Common myeloid progenitor, CD34-positive (primary cell): ENCODE measurements around the gene LRRC3C.

Experiments
- CTCF ChIA-PET: fragments of 350-600 bp; sonication (Branson Sonifier 250); formaldehyde crosslinking; loops from one replicate; lab custom pipeline; 2021; ENCODE audit warnings: antibody characterized with exemption; lab: Charles Lee
- POLR2A ChIA-PET: fragments of 350-600 bp; sonication (Branson Sonifier 250); formaldehyde crosslinking; loops from one replicate; lab custom pipeline; 2021; ENCODE audit warnings: antibody characterized with exemption; lab: Charles Lee
- DNase-seq, 3 donors: peaks; one replicate each; pipeline versions ENCODE4 v3.0.0 to v3.0.0-alpha.2; 2013
- H3K27ac ChIP-seq, 2 experiments: 1 replicate in 1 of 2; 2 replicates in 1 of 2; pipeline ENCODE4 v1.7.0; 2013; ENCODE audit warnings: inconsistent platforms in 2 of 2, low read length in 2 of 2, mild to moderate bottlenecking in 2 of 2, low read depth in 1 of 2, moderate library complexity in 1 of 2; ENCODE audit not compliant: severe bottlenecking in 2 of 2, insufficient read depth in 1 of 2, poor library complexity in 1 of 2
- H3K27me3 ChIP-seq, 5 experiments: replicated peaks in 2 of 5; 1 replicate in 3 of 5; 2 replicates in 2 of 5; pipeline versions ENCODE4 v1.6.1 to v1.7.0; 2013; ENCODE audit warnings: low read length in 4 of 5, mild to moderate bottlenecking in 2 of 5, moderate library complexity in 2 of 5, inconsistent platforms in 1 of 5; ENCODE audit not compliant: insufficient read depth in 5 of 5, control insufficient read depth in 4 of 5
- H3K36me3 ChIP-seq, 4 experiments: 1 replicate in 2 of 4; 2 replicates in 2 of 4; pipeline versions ENCODE4 v1.6.1 to v1.7.0; 2013; ENCODE audit warnings: low read length in 3 of 4, control low read depth in 1 of 4, mild to moderate bottlenecking in 1 of 4; ENCODE audit not compliant: control insufficient read depth in 4 of 4, insufficient read depth in 4 of 4
- H3K4me1 ChIP-seq, 4 experiments: 1 replicate in 3 of 4; 2 replicates in 1 of 4; pipeline versions ENCODE4 v1.6.1 to v1.7.1; 2013; ENCODE audit warnings: low read length in 3 of 4, mild to moderate bottlenecking in 3 of 4, control low read depth in 1 of 4, inconsistent platforms in 1 of 4, moderate library complexity in 1 of 4; ENCODE audit not compliant: control insufficient read depth in 4 of 4, insufficient read depth in 4 of 4; ENCODE audit errors: control extremely low read depth in 1 of 4
- H3K4me3 ChIP-seq, 7 experiments: 1 replicate in 4 of 7; 2 replicates in 3 of 7; pipeline versions ENCODE4 v1.5.1 to v1.7.0; 2013; ENCODE audit warnings: mild to moderate bottlenecking in 7 of 7, low read length in 6 of 7, moderate library complexity in 6 of 7, inconsistent platforms in 2 of 7, low read depth in 2 of 7, control low read depth in 1 of 7; ENCODE audit not compliant: insufficient read depth in 4 of 7, control insufficient read depth in 1 of 7; ENCODE audit errors: extremely low read depth in 1 of 7
- H3K9me3 ChIP-seq, 5 experiments: 1 replicate in 4 of 5; 2 replicates in 1 of 5; pipeline versions ENCODE4 v1.6.1 to v1.7.1; 2013; ENCODE audit warnings: low read length in 4 of 5, mild to moderate bottlenecking in 2 of 5, inconsistent platforms in 1 of 5, low read depth in 1 of 5, moderate library complexity in 1 of 5; ENCODE audit not compliant: control insufficient read depth in 4 of 5, insufficient read depth in 2 of 5; ENCODE audit errors: control extremely low read depth in 1 of 5
- WGBS: methylation state at CpG from one replicate; pipeline ENCODE4 v1.1.5; 2013; ENCODE audit not compliant: insufficient coverage; 5-methylcytosine and 5-hydroxymethylcytosine counted together

Gene LRRC3C

GRCh38 chr17:39937447-39937846 is 9.9 kb downstream of the LRRC3C start:
- no peaks in the 10 kb centered on the region for H3K36me3 ChIP-seq

GRCh38 chr17:39938140-39938869 is 10.8 kb downstream of the LRRC3C start:
- WGBS = 91% methylated on average over 6 of the region's 8 CpGs
- ChIA-PET POLR2A (interaction anchor here (0.7 kb wide), 1 partner anchor 10 kb away, joined by 9 read pairs; no protein-coding TSS in a partner anchor), CTCF (interaction anchor here (1.2 to 3.0 kb wide), 4 partner anchors 8 to 28 kb away, joined by 4 to 18 read pairs (median 6); partner anchors contain the start of genes LRRC3C and ORMDL3)
- H3K4me1 ChIP-seq = peaks cover 0 to 12% (median 5%) of the 10 kb centered on the region in 4 experiments
- H3K4me3 ChIP-seq = no peak overlapping the region
- no peaks in the 10 kb centered on the region for H3K36me3 ChIP-seq
- H3K27me3 ChIP-seq = no peaks in the 10 kb centered on the region
- DNase-seq = no peak
- no peak overlapping the region for H3K27ac ChIP-seq
- H3K9me3 ChIP-seq = no peaks in the 10 kb centered on the region

More at GRCh38 chr17:39937447-39937846, 9.9 kb downstream of the LRRC3C start:
- Histone ChIP-seq H3K27ac (no peak overlapping the region), H3K27me3 (no peaks in the 10 kb centered on the region), H3K9me3 (no peaks in the 10 kb centered on the region), H3K4me3 (no peak overlapping the region), H3K4me1 (peaks cover 0 to 12% (median 5%) of the 10 kb centered on the region in 4 experiments)
- WGBS = 93% methylated on average over 3 of the region's 3 CpGs
- ChIA-PET POLR2A (no interaction called here), CTCF (interaction anchor here (0.9 to 3.0 kb wide), 3 partner anchors 9 to 15 kb away, joined by 3 to 18 read pairs (median 6); partner anchors contain the start of genes LRRC3C and ORMDL3)
- no peak for DNase-seq

- 100% methylated on average over 2 of the region's 3 CpGs for WGBS
- no peak for DNase-seq
- H3K4me3 ChIP-seq = no peak overlapping the region
- POLR2A ChIA-PET = interaction anchor here (0.7 kb wide), 1 partner anchor 9 kb away, joined by 9 read pairs; no protein-coding TSS in a partner anchor
- no peaks in the 10 kb centered on the region for H3K27me3 ChIP-seq
- H3K36me3 ChIP-seq = no peaks in the 10 kb centered on the region
- H3K4me1 ChIP-seq = peaks cover 0 to 9% (median 6%) of the 10 kb centered on the region in 4 experiments
- H3K27ac ChIP-seq = no peak overlapping the region
- no peaks in the 10 kb centered on the region for H3K9me3 ChIP-seq
- CTCF ChIA-PET = interaction anchor here (1.0 to 3.0 kb wide), 13 partner anchors 8 to 88 kb away, joined by 3 to 18 read pairs (median 4); partner anchors contain the start of genes GSDMA, LRRC3C, ORMDL3 and PSMD3
Observed at GRCh38 chr17:39939106-39939505, 11.6 kb downstream of the LRRC3C start.

GRCh38 chr17:39939588-39940419 is 12.3 kb downstream of the LRRC3C start:
- H3K36me3 ChIP-seq = no peaks in the 10 kb centered on the region
- CTCF ChIA-PET = interaction anchor here (0.6 to 3.0 kb wide), 19 partner anchors 8 to 88 kb away, joined by 3 to 18 read pairs (median 4); partner anchors contain the start of genes GSDMA, LRRC3C, ORMDL3 and PSMD3
- DNase-seq = peak; percentile 50 to 83 (median 77)
- H3K4me1 ChIP-seq = peaks cover 0 to 9% (median 6%) of the 10 kb centered on the region in 4 experiments
- POLR2A ChIA-PET = interaction anchor here (0.6 kb wide), 1 partner anchor 42 kb away, joined by 4 read pairs; no protein-coding TSS in a partner anchor
- WGBS = 67% methylated on average over 6 of the region's 6 CpGs
- no peaks in the 10 kb centered on the region for H3K9me3 ChIP-seq
- H3K4me3 ChIP-seq = no peak overlapping the region
- H3K27me3 ChIP-seq = no peaks in the 10 kb centered on the region
- no peak overlapping the region for H3K27ac ChIP-seq

- Histone ChIP-seq H3K27me3 (no peaks in the 10 kb centered on the region), H3K4me3 (no peak overlapping the region), H3K4me1 (peaks cover 0 to 13% (median 6%) of the 10 kb centered on the region in 4 experiments), H3K9me3 (no peaks in the 10 kb centered on the region), H3K36me3 (no peaks in the 10 kb centered on the region), H3K27ac (no peak overlapping the region)
- no peak for DNase-seq
- 98% methylated on average over 14 of the region's 14 CpGs for WGBS
- ChIA-PET POLR2A (interaction anchor here (1.3 kb wide), 1 partner anchor 17 kb away, joined by 4 read pairs; the partner anchor contains the start of genes LRRC3C and ORMDL3), CTCF (interaction anchor here (0.9 kb wide), 1 partner anchor 10 kb away, joined by 4 read pairs; no protein-coding TSS in a partner anchor)
Observed at GRCh38 chr17:39943702-39944392, 16.3 kb downstream of the LRRC3C start.

DNA sequence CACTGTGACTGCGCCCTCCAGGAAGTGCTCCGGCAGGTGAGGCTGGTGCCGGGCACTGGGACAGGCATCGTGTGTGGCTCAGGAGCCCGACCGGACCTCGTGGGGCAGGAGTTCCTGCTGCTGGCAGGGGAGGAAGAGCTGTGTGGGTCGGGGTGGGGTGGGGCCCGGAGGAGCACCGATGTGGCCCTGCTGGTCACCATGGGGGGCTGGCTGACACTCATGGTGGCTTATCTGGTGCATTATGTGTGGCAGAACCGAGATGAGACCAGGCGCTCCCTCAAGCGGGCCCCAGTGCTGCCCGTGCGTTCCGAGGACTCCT is 16.8 kb downstream of the LRRC3C start:
- Histone ChIP-seq H3K4me1 (peaks cover 0 to 16% (median 7%) of the 10 kb centered on the region in 4 experiments), H3K27ac (no peak overlapping the region), H3K27me3 (no peaks in the 10 kb centered on the region), H3K9me3 (no peaks in the 10 kb centered on the region), H3K36me3 (no peaks in the 10 kb centered on the region), H3K4me3 (no peak overlapping the region)
- ChIA-PET CTCF (no interaction called here), POLR2A (interaction anchor here (1.3 kb wide), 1 partner anchor 17 kb away, joined by 4 read pairs; the partner anchor contains the start of genes LRRC3C and ORMDL3)
- no peak for DNase-seq
- WGBS = 95% methylated on average over 7 of the region's 16 CpGs
